ENCODE data around the gene ARHGEF1.

ARHGEF1 gene

GRCh38 chr19:41906271-41906670 lies 23.3 kb downstream of the ARHGEF1 start:
- no peak overlapping the region for H3K4me3 ChIP-seq (ENCODE audit: low read depth, low read length)
- DNase-seq (ENCODE audit: low read depth), result no peak
- TF ChIP-seq MYC (IDR thresholded peaks at IDR 0.05; ENCODE audit: low read depth, low read length) (no peak), MAX (IDR thresholded peaks at IDR 0.05; ENCODE audit: low read depth, low read length) (no peak), POLR2A (IDR thresholded peaks at IDR 0.05; ENCODE audit: extremely low read depth, insufficient read length) (no peak)
- TF ChIP-seq, protein P1, sequence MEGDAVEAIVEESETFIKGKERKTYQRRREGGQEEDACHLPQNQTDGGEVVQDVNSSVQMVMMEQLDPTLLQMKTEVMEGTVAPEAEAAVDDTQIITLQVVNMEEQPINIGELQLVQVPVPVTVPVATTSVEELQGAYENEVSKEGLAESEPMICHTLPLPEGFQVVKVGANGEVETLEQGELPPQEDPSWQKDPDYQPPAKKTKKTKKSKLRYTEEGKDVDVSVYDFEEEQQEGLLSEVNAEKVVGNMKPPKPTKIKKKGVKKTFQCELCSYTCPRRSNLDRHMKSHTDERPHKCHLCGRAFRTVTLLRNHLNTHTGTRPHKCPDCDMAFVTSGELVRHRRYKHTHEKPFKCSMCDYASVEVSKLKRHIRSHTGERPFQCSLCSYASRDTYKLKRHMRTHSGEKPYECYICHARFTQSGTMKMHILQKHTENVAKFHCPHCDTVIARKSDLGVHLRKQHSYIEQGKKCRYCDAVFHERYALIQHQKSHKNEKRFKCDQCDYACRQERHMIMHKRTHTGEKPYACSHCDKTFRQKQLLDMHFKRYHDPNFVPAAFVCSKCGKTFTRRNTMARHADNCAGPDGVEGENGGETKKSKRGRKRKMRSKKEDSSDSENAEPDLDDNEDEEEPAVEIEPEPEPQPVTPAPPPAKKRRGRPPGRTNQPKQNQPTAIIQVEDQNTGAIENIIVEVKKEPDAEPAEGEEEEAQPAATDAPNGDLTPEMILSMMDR (IDR thresholded peaks at IDR 0.05; ENCODE audit: low read depth, low read length), result no peak

DNA sequence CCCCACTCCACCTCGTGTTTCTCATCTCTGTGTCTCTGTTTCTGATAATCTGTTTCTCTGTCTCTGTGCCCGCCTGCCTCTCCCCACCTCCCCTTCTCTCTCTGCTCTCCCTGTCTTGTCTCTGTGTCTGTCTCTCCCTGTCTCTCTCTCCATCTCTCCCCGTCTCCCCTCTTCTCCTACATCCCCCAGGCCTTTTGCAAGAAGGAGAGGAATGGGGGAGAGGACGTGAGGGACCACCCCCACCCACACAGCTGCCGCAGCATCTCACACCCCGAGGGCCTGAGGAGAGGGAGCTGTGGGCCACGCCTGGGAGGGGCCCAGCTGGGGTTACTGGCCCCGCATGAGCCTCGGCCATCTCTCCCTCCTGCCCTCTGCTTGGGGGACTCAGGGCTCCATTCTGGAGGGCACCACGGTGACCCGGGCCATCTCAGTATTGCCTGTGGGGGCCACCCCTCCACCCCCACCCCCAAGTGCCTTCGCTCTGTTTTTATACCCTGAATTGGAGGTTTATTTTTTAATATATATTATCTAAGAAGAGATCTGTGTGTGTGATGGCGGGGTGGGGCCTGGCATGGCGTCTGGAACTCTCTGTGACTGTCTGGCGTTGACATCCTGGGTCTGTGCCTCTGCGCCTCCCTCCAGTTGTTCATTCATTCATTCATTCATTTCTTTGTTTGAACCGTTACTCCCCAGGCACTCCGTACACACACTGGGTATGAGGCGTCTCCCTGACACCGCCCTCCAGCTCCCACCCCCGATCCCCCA lies 24.1 kb downstream of the ARHGEF1 start:
- DNase-seq (ENCODE audit: low read depth), result no peak
- no peak overlapping the region for H3K4me3 ChIP-seq (ENCODE audit: low read depth, low read length)
- TF ChIP-seq MAX (IDR thresholded peaks at IDR 0.05; ENCODE audit: low read depth, low read length) (no peak), MYC (IDR thresholded peaks at IDR 0.05; ENCODE audit: low read depth, low read length) (no peak), POLR2A (IDR thresholded peaks at IDR 0.05; ENCODE audit: extremely low read depth, insufficient read length) (no peak)
- TF ChIP-seq, protein P1 (IDR thresholded peaks at IDR 0.05; ENCODE audit: low read depth, low read length), result no peak

DNA sequence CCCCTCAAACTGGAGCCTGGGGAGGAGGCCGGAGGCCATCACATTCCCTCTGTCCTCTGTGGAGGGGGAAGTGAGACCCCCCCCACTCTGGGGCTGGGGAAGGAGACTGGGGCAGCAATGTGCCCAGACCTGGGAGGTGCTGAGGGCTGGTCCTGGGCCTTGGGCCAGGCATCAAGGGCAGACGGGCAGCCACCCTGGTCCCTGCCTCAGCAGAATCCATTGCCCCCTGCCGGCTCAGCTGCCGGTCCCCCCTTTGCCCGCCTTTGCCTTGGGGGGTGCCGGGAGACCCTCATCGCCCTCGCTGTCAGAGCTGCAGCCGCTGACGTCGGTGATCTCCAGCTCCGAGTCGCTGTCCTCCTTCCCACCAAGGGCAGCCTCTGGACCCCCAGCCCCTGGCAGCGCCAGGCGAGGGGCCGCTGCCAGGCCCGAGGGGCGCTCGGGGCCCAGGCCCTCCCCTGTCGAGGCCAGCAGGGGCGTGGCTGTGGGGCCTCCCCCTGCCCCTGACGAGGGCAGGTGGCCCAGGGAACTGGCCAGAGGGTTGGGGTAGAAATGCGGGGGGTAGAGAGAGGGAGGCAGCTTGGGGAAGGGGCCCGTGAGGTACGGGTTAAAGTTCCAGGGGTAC lies 25.1 kb downstream of the ARHGEF1 start:
- no peak for DNase-seq (ENCODE audit: low read depth)
- no peak for TF ChIP-seq POLR2A (IDR thresholded peaks at IDR 0.05; ENCODE audit: extremely low read depth, insufficient read length)
- TF ChIP-seq, protein P1 (IDR thresholded peaks at IDR 0.05; ENCODE audit: low read depth, low read length), result no peak
- no peak for TF ChIP-seq MAX (IDR thresholded peaks at IDR 0.05; ENCODE audit: low read depth, low read length)
- no peak for TF ChIP-seq MYC (IDR thresholded peaks at IDR 0.05; ENCODE audit: low read depth, low read length)
- no peak overlapping the region for H3K4me3 ChIP-seq (ENCODE audit: low read depth, low read length)

- DNase-seq (ENCODE audit: low read depth), result no peak
- TF ChIP-seq POLR2A (IDR thresholded peaks at IDR 0.05; ENCODE audit: extremely low read depth, insufficient read length), result no peak
- no peak for TF ChIP-seq MAX (IDR thresholded peaks at IDR 0.05; ENCODE audit: low read depth, low read length)
- TF ChIP-seq MYC (IDR thresholded peaks at IDR 0.05; ENCODE audit: low read depth, low read length), result no peak
- TF ChIP-seq, protein P1 (IDR thresholded peaks at IDR 0.05; ENCODE audit: low read depth, low read length), result no peak
- H3K4me3 ChIP-seq (ENCODE audit: low read depth, low read length), result no peak overlapping the region
Observed at GRCh38 chr19:41908724-41909464, 25.9 kb downstream of the ARHGEF1 start.

DNA sequence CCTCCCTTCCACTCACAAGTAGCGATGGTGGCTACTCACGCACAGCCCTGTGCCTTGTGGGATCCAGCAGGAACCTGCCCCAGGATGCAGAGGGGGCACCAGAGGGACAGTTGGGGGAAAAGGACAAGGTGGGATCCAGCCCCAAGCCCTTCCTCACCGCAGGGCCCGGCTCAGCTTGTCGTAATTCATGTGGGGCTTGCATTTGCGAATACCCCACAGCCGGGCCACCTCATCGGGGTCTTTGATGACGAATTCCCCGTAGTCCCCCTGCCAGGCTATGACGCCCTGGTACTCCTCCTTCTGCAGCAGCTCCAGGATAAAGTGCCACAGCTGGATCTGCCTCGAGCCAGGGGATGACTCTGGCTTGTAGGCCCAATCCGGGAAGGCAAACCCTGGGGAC lies 26.7 kb downstream of the ARHGEF1 start:
- DNase-seq (ENCODE audit: low read depth), result no peak
- TF ChIP-seq MAX (IDR thresholded peaks at IDR 0.05; ENCODE audit: low read depth, low read length), result no peak
- no peak overlapping the region for H3K4me3 ChIP-seq (ENCODE audit: low read depth, low read length)
